ENCODE data around the gene ATG10. TPM values are rescaled to one million over a fixed set of nuclear protein-coding genes. Genes with fewer than 3 reads are reported as not detected.

Gene ATG10
- total and polyA plus RNA-seq, 2 of the 13 experiments (the other 11 are each of a cell fraction or from before 2014, with no cell fraction given) = 2.0 to 5.7 TPM

- no peak for TF ChIP-seq DBP (CRISPR knock-in tag; IDR thresholded peaks at IDR 0.05; ENCODE audit: not compliant biosample characterization)
- no peak for TF ChIP-seq TFAP4 (IDR thresholded peaks at IDR 0.05; ENCODE audit: borderline replicate concordance, low read depth)
- no peak for TF ChIP-seq ZNF616 (CRISPR knock-in tag; IDR thresholded peaks at IDR 0.05; ENCODE audit: low read depth)
- no peak for TF ChIP-seq ZNF563 (CRISPR knock-in tag; IDR thresholded peaks at IDR 0.05)
- TF ChIP-seq BRF2 (CRISPR knock-in tag; IDR thresholded peaks at IDR 0.05) = no peak
- TF ChIP-seq EP300 (IDR thresholded peaks at IDR 0.05; ENCODE audit: low read depth in 2 of 2, low read length in 2 of 2) = no peak
- TF ChIP-seq EP300 (CRISPR knock-in tag; IDR thresholded peaks at IDR 0.05; ENCODE audit: borderline replicate concordance) = no peak
- TF ChIP-seq SMAD1 (CRISPR knock-in tag; IDR thresholded peaks at IDR 0.05; ENCODE audit: borderline replicate concordance, low read depth) = no peak
- no peak for TF ChIP-seq MTF1 (CRISPR knock-in tag; IDR thresholded peaks at IDR 0.05)
Observed at GRCh38 chr5:81925981-81926380, 45.8 kb upstream of the ATG10 start (continued).

GRCh38 chr5:81936066-81936465, 35.8 kb upstream of the ATG10 start:
- in situ Hi-C loops (cut with HindIII; ENCODE audit: extremely low pct_ligation_motif_present, low pct_unique_long_range_greater_than_20kb) (no loop called here), intact Hi-C loops (cut with micrococcal nuclease; ENCODE audit: unreplicated experiment) (no loop called here)
- WGBS (ENCODE audit: low lambda C conversion rate) = 39% methylated on average over 1 of the region's 1 CpG
- DNase-seq (ENCODE audit: low spot score) (no peak), FAIRE-seq (no peak), ATAC-seq (no peak)
- H3K27ac ChIP-seq (ENCODE audit: extremely low read length, insufficient read depth, low read length) = no peak overlapping the region
- no peaks in the 10 kb centered on the region for H3K79me2 ChIP-seq (ENCODE audit: insufficient read depth, low read length)
- no peaks in the 10 kb centered on the region for H3K36me3 ChIP-seq (replicated peaks in 1 of 2; ENCODE audit: control insufficient read depth in 1 of 2, insufficient read depth in 2 of 2, low read length in 2 of 2)
- ChIA-PET CTCF (ENCODE audit: low intra/inter-chr PET ratio, low total read pairs) (no interaction called here), POLR2A (no interaction called here)
- no peak overlapping the region for H2AFZ ChIP-seq (ENCODE audit: low read length)
- H3K4me3 ChIP-seq (replicated peaks in 1 of 3; ENCODE audit: insufficient read depth in 1 of 3, low read depth in 2 of 3, low read length in 3 of 3) = no peak overlapping the region
- TF ChIP-seq FLYWCH1 (CRISPR knock-in tag; IDR thresholded peaks at IDR 0.05) = no peak
- no peak for TF ChIP-seq KLF15 (CRISPR knock-in tag; IDR thresholded peaks at IDR 0.05; ENCODE audit: borderline replicate concordance)
- TF ChIP-seq ZBTB14 (CRISPR knock-in tag; IDR thresholded peaks at IDR 0.05) = no peak
- no peak for TF ChIP-seq JARID2 (CRISPR knock-in tag; IDR thresholded peaks at IDR 0.05; ENCODE audit: insufficient replicate concordance)
- TF ChIP-seq ZNF326 (CRISPR knock-in tag; IDR thresholded peaks at IDR 0.05; ENCODE audit: borderline replicate concordance) = no peak
- TF ChIP-seq TRIM24 (CRISPR knock-in tag; IDR thresholded peaks at IDR 0.05) = no peak
- no peak overlapping the region for H3K4me2 ChIP-seq (ENCODE audit: low read depth, low read length)
- no peaks in the 10 kb centered on the region for H3K9me3 ChIP-seq (ENCODE audit: low read length)
- no peaks in the 10 kb centered on the region for H3K4me1 ChIP-seq (ENCODE audit: insufficient read depth, low read length)
- H3K27me3 ChIP-seq (ENCODE audit: control insufficient read depth in 1 of 2, insufficient read depth in 2 of 2, low read length in 2 of 2) = no peaks in the 10 kb centered on the region
- H3K9ac ChIP-seq (ENCODE audit: insufficient read depth, low read depth, low read length) = no peak overlapping the region
- no TSS peak for BruUV-seq (replicated peaks)
- no peaks in the 10 kb centered on the region for H4K20me1 ChIP-seq (ENCODE audit: insufficient read depth, low read length)
